Neutrophil (primary cell): ENCODE results near the gene ELF4.
A peak's percentile ranks its signal among the peaks of the same experiment; 100 is the strongest.

Experiments used
- H3K27ac ChIP-seq: fragments of 200-600 bp; sonication (generic); 2 replicates; pipeline ENCODE4 v1.5.1; 2016; ENCODE audit warnings: mild to moderate bottlenecking, moderate library complexity
- H3K27me3 ChIP-seq: fragments of 200-600 bp; sonication (generic); 2 replicates; pipeline ENCODE4 v1.6.0; 2016; ENCODE audit warnings: mild to moderate bottlenecking
- H3K36me3 ChIP-seq: fragments of 200-600 bp; sonication (generic); 2 replicates; pipeline ENCODE4 v1.5.1; 2017
- H3K4me1 ChIP-seq, 2 experiments: fragments of 200-600 bp in 1 of 2; sonication (generic) in 1 of 2; 1 replicate in 1 of 2; 2 replicates in 1 of 2; pipeline versions ENCODE4 v1.5.1 to v1.6.1; 2013 to 2016; ENCODE audit warnings: low read depth in 1 of 2, low read length in 1 of 2, mild to moderate bottlenecking in 1 of 2, moderate library complexity in 1 of 2; ENCODE audit not compliant: control insufficient read depth in 1 of 2, insufficient read depth in 1 of 2
- H3K4me3 ChIP-seq, 2 experiments: fragments of 200-600 bp in 1 of 2; sonication (generic) in 1 of 2; 1 replicate in 1 of 2; 2 replicates in 1 of 2; pipeline ENCODE4 v1.5.1; 2013 to 2016; ENCODE audit warnings: low read depth in 1 of 2, low read length in 1 of 2, mild to moderate bottlenecking in 1 of 2, moderate library complexity in 1 of 2
- H3K9me3 ChIP-seq: fragments of 200-600 bp; sonication (generic); 2 replicates; pipeline ENCODE4 v1.5.1; 2016
- TF ChIP-seq, protein P1 (sequence below): fragments of 200-600 bp; sonication (generic); IDR thresholded peaks from 2 replicates; pipeline ENCODE4 v1.5.1; 2016; ENCODE audit warnings: antibody characterized with exemption

The ELF4 gene

DNA sequence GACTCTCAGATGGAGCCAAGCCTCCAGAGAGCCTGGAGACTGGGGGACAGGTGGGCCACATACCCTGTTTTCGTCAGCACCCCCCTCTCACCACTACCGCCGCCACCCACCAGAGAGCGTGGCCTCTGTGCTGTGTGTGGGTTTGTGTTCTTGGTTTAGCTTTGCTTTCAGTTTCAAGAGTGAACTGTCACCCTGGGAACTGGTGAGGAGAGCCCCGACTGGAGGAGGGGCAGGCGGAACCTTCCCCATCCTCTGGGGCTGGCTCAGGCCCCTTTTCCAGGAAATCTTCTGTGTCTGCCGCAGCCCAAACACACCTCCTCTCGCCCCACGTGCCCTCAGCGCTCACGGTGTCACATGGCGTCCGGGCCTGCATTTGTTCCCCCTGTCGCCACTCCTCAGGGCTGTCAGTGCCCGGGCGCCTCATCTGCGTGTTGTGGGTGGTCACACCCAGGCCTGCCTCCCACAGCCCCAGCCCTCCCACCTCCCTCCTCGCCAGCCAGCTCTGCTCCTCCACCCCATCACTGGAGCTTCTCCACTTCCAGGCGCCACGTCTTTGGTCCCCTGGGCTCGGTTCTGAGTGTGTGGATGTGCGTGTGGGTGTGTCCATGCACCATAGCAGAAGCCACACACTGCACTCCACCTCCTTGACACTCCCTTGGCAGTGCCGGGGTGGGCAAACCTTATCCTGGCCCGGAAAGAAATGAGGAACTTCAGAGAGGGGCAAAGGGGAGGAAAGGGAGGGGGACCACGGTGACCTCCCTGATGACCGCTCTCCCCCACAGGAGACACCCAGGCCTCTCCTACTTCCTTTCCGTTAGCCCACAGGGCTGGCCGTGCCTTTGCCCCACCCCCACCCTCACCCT, 27.8 kb downstream of the ELF4 start:
- Histone ChIP-seq H3K4me3 (peak overlapping the region; percentile 47 to 59), H3K27ac (peak overlapping the region; percentile 97)

DNA sequence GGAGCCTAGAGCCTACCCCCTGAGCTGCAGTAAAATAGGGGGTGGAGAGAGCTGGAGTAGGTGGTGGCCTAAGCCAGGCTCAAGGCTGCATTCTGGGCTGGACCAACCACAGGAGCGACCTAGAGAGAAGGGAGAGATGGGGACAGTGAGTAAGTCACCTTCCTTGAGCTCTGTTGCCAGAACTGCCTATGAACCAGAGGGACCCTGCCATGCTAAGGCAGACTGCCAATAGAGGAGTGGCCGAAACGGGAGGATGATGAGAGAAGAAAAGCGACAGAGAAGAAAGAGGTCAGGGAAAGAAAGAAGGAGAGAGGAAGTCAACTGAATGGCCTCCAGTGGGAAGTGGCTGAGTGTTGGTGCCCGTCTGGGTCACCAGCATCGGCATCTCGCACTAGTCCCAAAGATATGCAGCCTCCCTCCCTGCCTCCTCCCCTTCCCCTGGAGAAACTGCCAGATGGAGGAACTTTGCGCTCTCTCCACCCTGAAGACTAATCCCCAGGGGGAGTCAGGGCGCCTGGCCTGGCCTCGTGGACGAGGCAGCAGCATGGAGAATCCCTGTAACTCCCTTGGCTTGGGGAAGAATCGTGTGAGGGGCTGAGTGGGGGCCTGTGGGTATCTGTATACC, 28.8 kb downstream of the ELF4 start:
- H3K27me3 ChIP-seq, result no peaks in the 10 kb centered on the region
- peak overlapping the region; percentile 47 to 59 for H3K4me3 ChIP-seq
- peaks cover 9% of the 10 kb centered on the region for H3K36me3 ChIP-seq
- peak overlapping the region; percentile 97 for H3K27ac ChIP-seq
- peaks cover 55 to 66% of the 10 kb centered on the region in 2 experiments for H3K4me1 ChIP-seq
- TF ChIP-seq, protein P1, sequence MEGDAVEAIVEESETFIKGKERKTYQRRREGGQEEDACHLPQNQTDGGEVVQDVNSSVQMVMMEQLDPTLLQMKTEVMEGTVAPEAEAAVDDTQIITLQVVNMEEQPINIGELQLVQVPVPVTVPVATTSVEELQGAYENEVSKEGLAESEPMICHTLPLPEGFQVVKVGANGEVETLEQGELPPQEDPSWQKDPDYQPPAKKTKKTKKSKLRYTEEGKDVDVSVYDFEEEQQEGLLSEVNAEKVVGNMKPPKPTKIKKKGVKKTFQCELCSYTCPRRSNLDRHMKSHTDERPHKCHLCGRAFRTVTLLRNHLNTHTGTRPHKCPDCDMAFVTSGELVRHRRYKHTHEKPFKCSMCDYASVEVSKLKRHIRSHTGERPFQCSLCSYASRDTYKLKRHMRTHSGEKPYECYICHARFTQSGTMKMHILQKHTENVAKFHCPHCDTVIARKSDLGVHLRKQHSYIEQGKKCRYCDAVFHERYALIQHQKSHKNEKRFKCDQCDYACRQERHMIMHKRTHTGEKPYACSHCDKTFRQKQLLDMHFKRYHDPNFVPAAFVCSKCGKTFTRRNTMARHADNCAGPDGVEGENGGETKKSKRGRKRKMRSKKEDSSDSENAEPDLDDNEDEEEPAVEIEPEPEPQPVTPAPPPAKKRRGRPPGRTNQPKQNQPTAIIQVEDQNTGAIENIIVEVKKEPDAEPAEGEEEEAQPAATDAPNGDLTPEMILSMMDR, result no peak
- no peaks in the 10 kb centered on the region for H3K9me3 ChIP-seq

More for the DNA sequence above, 27.8 kb downstream of the ELF4 start:
- TF ChIP-seq, protein P1, result peak; percentile 69
- Histone ChIP-seq H3K27me3 (no peaks in the 10 kb centered on the region), H3K4me1 (peaks cover 59 to 75% of the 10 kb centered on the region in 2 experiments), H3K36me3 (peaks cover 9% of the 10 kb centered on the region), H3K9me3 (no peaks in the 10 kb centered on the region)

DNA sequence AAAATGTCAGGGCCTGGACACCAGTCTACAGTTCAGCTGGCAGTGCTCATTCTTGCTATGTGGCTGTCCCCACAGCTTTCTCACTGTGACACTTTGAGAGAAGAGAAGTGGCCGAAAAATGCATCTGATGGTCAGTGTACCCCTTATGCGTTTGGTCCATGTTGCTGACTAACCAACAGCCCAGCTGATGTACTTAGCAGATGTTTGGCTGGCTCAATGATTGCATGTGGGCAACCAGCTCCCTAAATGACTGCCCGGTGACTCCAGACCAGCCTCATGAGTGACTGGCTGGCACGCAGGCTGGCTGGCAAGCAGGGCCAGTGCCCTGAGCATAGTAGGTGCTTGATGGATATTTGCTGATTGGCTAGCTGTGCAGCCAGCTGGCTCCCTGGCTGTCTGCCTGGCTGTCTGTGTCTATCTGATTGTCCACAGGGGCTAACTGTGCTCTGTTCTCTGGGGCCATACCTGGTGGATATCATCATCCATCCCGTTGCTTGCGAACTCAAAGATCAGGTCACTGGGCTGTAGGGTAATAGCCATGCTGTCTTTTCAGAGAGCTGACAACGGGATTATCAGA, 29.4 kb downstream of the ELF4 start:
- peak overlapping the region; percentile 97 for H3K27ac ChIP-seq
- peaks cover 9% of the 10 kb centered on the region for H3K36me3 ChIP-seq
- H3K27me3 ChIP-seq, result no peaks in the 10 kb centered on the region
- TF ChIP-seq, protein P1, result no peak
- H3K4me3 ChIP-seq, result no peak overlapping the region
- no peaks in the 10 kb centered on the region for H3K9me3 ChIP-seq
- peaks cover 52 to 60% of the 10 kb centered on the region in 2 experiments for H3K4me1 ChIP-seq

DNA sequence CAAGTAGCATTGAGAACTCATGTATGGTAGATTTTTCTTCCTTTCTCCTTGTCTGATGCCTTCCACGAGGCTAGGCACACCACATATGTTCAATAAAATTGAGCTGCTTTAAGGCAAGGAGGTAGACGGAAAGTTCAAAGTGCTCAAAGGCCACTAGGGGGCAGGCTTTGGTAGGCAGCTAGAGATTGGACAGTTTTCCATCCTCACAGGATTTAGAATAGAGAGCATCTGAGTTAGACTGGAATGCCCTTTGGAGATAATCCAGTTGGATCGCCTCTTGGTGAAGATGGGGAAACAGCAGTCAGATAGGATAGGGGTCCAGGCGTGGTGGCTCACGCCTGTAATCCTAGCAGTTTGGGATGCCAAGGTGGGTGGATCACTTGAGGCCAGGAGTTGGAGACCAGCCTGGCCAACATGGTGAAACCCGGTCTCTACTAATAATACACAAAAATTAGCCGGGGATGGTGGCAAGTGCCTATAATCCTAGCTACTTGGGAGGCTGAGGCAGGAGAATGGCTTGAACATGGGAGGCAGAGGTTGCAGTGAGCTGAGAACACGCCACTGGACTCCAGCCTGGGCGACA, 30.4 kb downstream of the ELF4 start:
- TF ChIP-seq, protein P1, result peak; percentile 57
- peaks cover 9% of the 10 kb centered on the region for H3K36me3 ChIP-seq
- peaks cover 42 to 50% of the 10 kb centered on the region in 2 experiments for H3K4me1 ChIP-seq
- no peak overlapping the region for H3K4me3 ChIP-seq
- peak overlapping the region; percentile 36 for H3K27ac ChIP-seq
- H3K27me3 ChIP-seq, result no peaks in the 10 kb centered on the region
- no peaks in the 10 kb centered on the region for H3K9me3 ChIP-seq

DNA sequence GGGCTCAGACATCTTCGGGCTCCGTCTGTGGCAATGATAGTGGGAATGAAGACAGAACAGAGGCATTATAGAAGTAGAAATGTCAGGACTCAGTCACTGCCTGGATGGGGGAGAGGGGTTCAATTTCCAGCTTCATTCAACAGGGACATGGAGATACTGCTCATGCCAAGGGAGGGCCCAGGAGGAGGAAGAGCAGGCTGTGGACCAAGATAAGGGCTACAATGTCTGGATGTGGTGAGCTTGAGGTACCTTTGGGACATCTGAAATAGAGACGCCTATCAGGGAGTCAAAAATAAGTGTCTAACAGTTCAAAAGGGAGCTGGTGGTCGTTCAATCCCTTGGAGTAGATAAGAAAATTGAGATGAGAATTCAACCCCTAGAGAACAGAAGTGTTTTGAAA, 34.5 kb downstream of the ELF4 start:
- no peak overlapping the region for H3K4me3 ChIP-seq
- peaks cover 46% of the 10 kb centered on the region for H3K36me3 ChIP-seq
- H3K27ac ChIP-seq, result no peak overlapping the region
- TF ChIP-seq, protein P1, result no peak
- peaks cover 2 to 12% of the 10 kb centered on the region in 2 experiments for H3K4me1 ChIP-seq
- no peaks in the 10 kb centered on the region for H3K9me3 ChIP-seq
- no peaks in the 10 kb centered on the region for H3K27me3 ChIP-seq
